Measurements from ENCODE around the gene NUP107.

- no peak for TF ChIP-seq CTCF (IDR thresholded peaks at IDR 0.05)
- no peak for TF ChIP-seq EZH2 (IDR thresholded peaks at IDR 0.05; ENCODE audit: borderline replicate concordance, insufficient read depth, low read depth, low read length, poor library complexity, severe bottlenecking)
These were observed 45.6 kb upstream of the NUP107 start for GRCh38 chr12:68641138-68641537.
